MCF 10A (cell line): ENCODE data around the gene SPN. TPM values are rescaled to one million over a fixed set of nuclear protein-coding genes. Genes with fewer than 3 reads are reported as not detected.

Source experiments
- BruUV-seq: library from RNA; stranded (reverse); fragments of 400-500 nt; replicated peaks from 2 replicates; lab custom pipeline; 2021; lab: Mats Ljungman, UMichigan
- CTCF ChIA-PET: fragments of 300-600 bp; sonication (Branson Sonifier 250); formaldehyde crosslinking; extraction: SDS; loops from one replicate; lab custom pipeline; 2021; ENCODE audit warnings: antibody characterized with exemption, inconsistent platforms; lab: Yijun Ruan, JAX
- POLR2A ChIA-PET: fragments of 300-600, 350-650 bp; sonication (Branson Sonifier 250); formaldehyde crosslinking; extraction: SDS; loops from one replicate; lab custom pipeline; 2020; ENCODE audit warnings: antibody characterized with exemption, inconsistent platforms; lab: Yijun Ruan, JAX
- DNase-seq: peaks from one replicate; pipeline ENCODE4 v3.0.0-alpha.2; 2018; ENCODE audit not compliant: unreplicated experiment
- H3K27ac Mint-ChIP-seq: one replicate; pipeline ENCODE4 v1.8.0; 2022; ENCODE audit warnings: mild to moderate bottlenecking, low read depth, mixed read lengths; ENCODE audit not compliant: unreplicated experiment
- H3K27me3 Mint-ChIP-seq: one replicate; pipeline ENCODE4 v1.8.0; 2022; ENCODE audit warnings: mixed read lengths; ENCODE audit not compliant: insufficient read depth, unreplicated experiment
- H3K36me3 Mint-ChIP-seq: one replicate; pipeline ENCODE4 v1.8.0; 2022; ENCODE audit warnings: mild to moderate bottlenecking, moderate library complexity, mixed read lengths; ENCODE audit not compliant: insufficient read depth, unreplicated experiment
- H3K4me1 Mint-ChIP-seq: one replicate; pipeline ENCODE4 v1.8.0; 2022; ENCODE audit warnings: mixed read lengths; ENCODE audit not compliant: insufficient read depth, unreplicated experiment
- H3K4me3 Mint-ChIP-seq: one replicate; pipeline ENCODE4 v1.8.0; 2022; ENCODE audit warnings: mild to moderate bottlenecking, moderate library complexity, mixed read lengths; ENCODE audit not compliant: unreplicated experiment
- H3K9me3 Mint-ChIP-seq: one replicate; pipeline ENCODE4 v1.8.0; 2022; ENCODE audit warnings: mixed read lengths; ENCODE audit not compliant: unreplicated experiment
- CTCF ChIP-seq: fragments of 200-600 bp; IDR thresholded peaks from one replicate; pipeline ENCODE4 v1.8.0; 2022; ENCODE audit warnings: antibody characterized with exemption, mild to moderate bottlenecking; ENCODE audit not compliant: unreplicated experiment
- intact Hi-C: fragments of 100-400 bp; cut with micrococcal nuclease; formaldehyde crosslinking; loops from 2 replicates; pipeline ENCODE4 v1.14.1; 2022
- total RNA-seq: library from RNA; stranded (reverse); gene quantifications from 2 replicates; pipeline ENCODE4 v1.2.3, GENCODE V29; 2022

SPN gene
- total RNA-seq, 1 experiment from 2014 or later: not detected

GRCh38 chr16:29684679-29685078 lies 21.6 kb downstream of the SPN start:
- Mint-ChIP-seq H3K27ac (no peak overlapping the region), H3K4me3 (no peak overlapping the region), H3K9me3 (no peaks in the 10 kb centered on the region), H3K4me1 (peaks cover under 1% of the 10 kb centered on the region), H3K36me3 (no peaks in the 10 kb centered on the region), H3K27me3 (no peaks in the 10 kb centered on the region)
- ChIA-PET POLR2A (no interaction called here), CTCF (interaction anchor here (0.6 to 0.9 kb wide), 3 partner anchors 11 to 134 kb away, joined by 3 read pairs; no protein-coding TSS in a partner anchor)
- no peak for DNase-seq
- intact Hi-C loops: no loop called here
- TF ChIP-seq CTCF: no peak
- no TSS peak for BruUV-seq

GRCh38 chr16:29686740-29687332 lies 23.8 kb downstream of the SPN start:
- Mint-ChIP-seq H3K27ac (no peak overlapping the region), H3K4me3 (no peak overlapping the region), H3K27me3 (no peaks in the 10 kb centered on the region), H3K36me3 (no peaks in the 10 kb centered on the region), H3K4me1 (no peaks in the 10 kb centered on the region), H3K9me3 (no peaks in the 10 kb centered on the region)
- ChIA-PET CTCF (interaction anchor here (0.5 to 0.6 kb wide), 2 partner anchors 33 to 168 kb away, joined by 3 to 6 read pairs; no protein-coding TSS in a partner anchor), POLR2A (interaction anchor here (1.0 kb wide), 1 partner anchor 10 kb away, joined by 3 read pairs; no protein-coding TSS in a partner anchor)
- no peak for TF ChIP-seq CTCF
- no TSS peak for BruUV-seq
- intact Hi-C loops: no loop called here
- no peak for DNase-seq

GRCh38 chr16:29687755-29688154 lies 24.7 kb downstream of the SPN start:
- H3K27ac Mint-ChIP-seq: no peak overlapping the region
- ChIA-PET POLR2A (interaction anchor here (1.0 kb wide), 1 partner anchor 11 kb away, joined by 3 read pairs; no protein-coding TSS in a partner anchor), CTCF (interaction anchor here (0.6 to 1.5 kb wide), 2 partner anchors 13 to 33 kb away, joined by 4 to 6 read pairs; no protein-coding TSS in a partner anchor)

More at GRCh38 chr16:29687755-29688154, 24.7 kb downstream of the SPN start:
- Mint-ChIP-seq H3K27me3 (no peaks in the 10 kb centered on the region), H3K36me3 (no peaks in the 10 kb centered on the region), H3K4me3 (no peak overlapping the region), H3K4me1 (no peaks in the 10 kb centered on the region), H3K9me3 (no peaks in the 10 kb centered on the region)
- BruUV-seq: no TSS peak
- intact Hi-C loops: no loop called here
- no peak for TF ChIP-seq CTCF
- DNase-seq: no peak
